ENCODE data around the gene PRKAA1.
"Not testable (repeated sequence)": the region's sequence is repeated elsewhere in the genome, so short reads cannot be mapped to it uniquely, and the experiment has no call there.

PRKAA1 gene

GRCh38 chr5:40734986-40735385, 63.2 kb downstream of the PRKAA1 start:
- no peak for DNase-seq (ENCODE audit: low read depth in 1 of 2, low spot score in 1 of 2)

- DNase-seq (ENCODE audit: low read depth in 1 of 2, low spot score in 1 of 2), result no peak
These were observed 64.2 kb downstream of the PRKAA1 start for GRCh38 chr5:40733879-40734563.

- DNase-seq (ENCODE audit: low read depth in 1 of 2, low spot score in 1 of 2), result no peak
These were observed 64.7 kb downstream of the PRKAA1 start for GRCh38 chr5:40733434-40733833.

GRCh38 chr5:40722497-40722911, 75.7 kb downstream of the PRKAA1 start:
- DNase-seq (ENCODE audit: low read depth in 1 of 2, low spot score in 1 of 2), result not testable (repeated sequence)

- DNase-seq (ENCODE audit: low read depth in 1 of 2, low spot score in 1 of 2), result no peak
These were observed 78.1 kb downstream of the PRKAA1 start for GRCh38 chr5:40720069-40720468.

- no peak for DNase-seq (ENCODE audit: low read depth in 1 of 2, low spot score in 1 of 2)
These were observed 80.9 kb downstream of the PRKAA1 start for GRCh38 chr5:40717281-40717680.

- DNase-seq (ENCODE audit: low read depth in 1 of 2, low spot score in 1 of 2), result no peak
These were observed 81.6 kb downstream of the PRKAA1 start for GRCh38 chr5:40716590-40716989.

GRCh38 chr5:40716000-40716399, 82.2 kb downstream of the PRKAA1 start:
- no peak for DNase-seq (ENCODE audit: low read depth in 1 of 2, low spot score in 1 of 2)

- DNase-seq (ENCODE audit: low read depth in 1 of 2, low spot score in 1 of 2), result no peak
These were observed 84.2 kb downstream of the PRKAA1 start for GRCh38 chr5:40714001-40714400.

GRCh38 chr5:40710575-40710974, 87.6 kb downstream of the PRKAA1 start:
- not testable (repeated sequence) for DNase-seq (ENCODE audit: low read depth in 1 of 2, low spot score in 1 of 2)

Data from activated T-helper 1 cell treated with anti-CD3 and anti-CD28 coated beads, Interleukin-2, amount 50 U/mL, for 16 hours (primary cell).